HG02610 (cell line): ENCODE data around the gene BOLA3.
A peak's percentile ranks its signal among the peaks of the same experiment; 100 is the strongest.
"Not testable (repeated sequence)": the region's sequence is repeated elsewhere in the genome, so short reads cannot be mapped to it uniquely, and the experiment has no call there.

ENCODE experiments used
- ATAC-seq: cut with Tn5 transposase; IDR thresholded peaks from one replicate; pipeline ENCODE4 v1.9.1; 2021; ENCODE audit warnings: mild to moderate bottlenecking, moderate library complexity; ENCODE audit not compliant: unreplicated experiment

Gene BOLA3, protein sequence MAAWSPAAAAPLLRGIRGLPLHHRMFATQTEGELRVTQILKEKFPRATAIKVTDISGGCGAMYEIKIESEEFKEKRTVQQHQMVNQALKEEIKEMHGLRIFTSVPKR

GRCh38 chr2:74147727-74148456, at the start of gene BOLA3:
TSS of gene BOLA3 (minus strand) at chr2:74147912. CDS start at chr2:74147874, 38 bp downstream.
- peak; percentile 95 for ATAC-seq

DNA sequence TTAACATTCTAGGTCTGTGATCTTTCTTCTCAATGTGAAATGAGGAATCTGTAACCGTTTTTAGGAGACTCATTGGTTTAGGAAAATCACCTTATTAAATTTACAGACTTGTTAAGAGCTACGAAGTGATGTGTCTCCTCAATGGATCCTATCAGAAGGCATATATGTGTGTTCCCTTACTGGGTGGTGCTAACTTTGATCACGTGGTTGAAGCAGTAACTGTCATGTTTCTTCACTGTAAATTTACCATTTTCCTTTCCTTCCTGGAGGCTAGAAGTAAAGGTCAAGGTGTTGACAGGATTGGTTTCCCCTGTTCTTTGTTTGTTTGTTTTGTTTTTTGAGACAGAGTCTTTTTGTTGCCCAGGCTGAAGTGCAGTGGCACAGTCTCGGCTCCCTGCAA, 49.3 kb upstream of the BOLA3 start:
- ATAC-seq, result no peak

DNA sequence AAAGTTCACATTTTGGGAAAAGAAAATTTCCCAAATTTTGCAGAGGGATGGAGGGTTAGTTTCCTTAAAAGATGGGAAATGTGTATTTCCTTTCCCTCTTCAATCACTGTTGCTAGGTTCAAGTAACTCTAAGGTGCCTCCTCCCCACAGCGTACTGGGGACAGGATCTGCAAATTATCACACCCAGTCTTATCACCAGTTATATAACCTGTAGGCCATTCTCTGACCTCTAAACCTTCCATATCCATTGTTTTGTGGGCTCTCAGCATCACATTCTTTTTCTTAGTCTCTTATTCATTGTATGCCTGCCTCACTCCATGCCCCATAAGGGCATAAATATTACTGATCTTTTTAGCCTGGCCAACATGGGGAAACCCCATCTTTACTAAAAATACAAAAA, 47.1 kb upstream of the BOLA3 start:
- no peak for ATAC-seq

DNA sequence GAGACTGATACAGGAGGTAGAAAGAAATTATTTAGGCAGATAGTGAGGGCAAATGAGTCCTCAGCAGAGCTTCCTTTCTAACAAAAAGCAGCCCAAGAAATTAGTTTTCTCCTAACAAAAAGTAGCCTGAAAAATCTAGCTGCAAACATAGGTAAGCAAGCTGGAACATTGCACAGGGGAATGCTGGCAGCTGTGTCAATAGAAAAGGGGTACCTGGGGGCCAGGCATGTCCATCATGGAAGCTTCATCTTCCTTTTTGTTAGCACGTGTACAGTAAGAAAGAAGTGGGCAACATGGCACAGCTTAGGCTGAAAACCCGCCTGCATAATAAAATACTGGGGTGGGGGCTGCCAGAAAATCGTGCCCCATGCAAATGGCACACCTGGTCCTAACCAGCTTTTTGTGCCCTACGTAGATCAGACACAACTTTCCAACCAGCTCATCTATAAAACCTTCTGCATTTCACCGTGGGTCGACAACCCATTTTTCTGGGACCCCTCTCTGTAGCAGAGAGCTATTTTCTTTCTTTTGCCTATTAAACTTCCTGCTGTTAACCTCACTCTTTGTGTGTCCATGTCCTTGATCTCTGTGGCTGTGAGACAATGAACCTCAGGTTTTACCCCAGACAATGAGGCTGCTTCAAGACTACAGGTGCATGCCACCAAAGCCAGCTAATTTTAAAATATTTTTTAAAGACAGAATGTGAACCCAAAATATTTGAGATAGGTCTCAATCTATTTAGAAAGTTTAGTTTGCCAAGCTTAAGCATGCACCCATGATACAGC, 44.1 kb upstream of the BOLA3 start:
- no peak for ATAC-seq

DNA sequence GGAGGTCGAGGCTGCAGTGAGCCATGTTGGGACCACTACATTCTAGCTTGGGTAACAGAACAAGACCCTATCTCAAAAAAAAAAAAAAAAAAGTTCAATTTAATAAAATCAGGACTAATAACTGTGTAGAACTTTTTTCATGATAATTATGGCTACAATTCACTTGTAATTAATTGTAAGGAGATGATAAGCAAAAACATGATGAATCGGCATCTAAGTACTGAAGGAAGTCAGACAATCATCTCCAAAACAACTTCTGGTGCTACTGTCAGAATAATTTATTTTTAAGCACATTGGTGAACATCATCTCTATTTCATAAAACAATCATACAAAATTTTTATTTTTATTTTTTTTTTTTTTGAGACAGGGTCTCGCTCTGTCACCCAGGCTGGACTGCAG, 41.0 kb upstream of the BOLA3 start:
- ATAC-seq, result no peak

GRCh38 chr2:74188018-74188601, 40.4 kb upstream of the BOLA3 start:
- ATAC-seq, result no peak

DNA sequence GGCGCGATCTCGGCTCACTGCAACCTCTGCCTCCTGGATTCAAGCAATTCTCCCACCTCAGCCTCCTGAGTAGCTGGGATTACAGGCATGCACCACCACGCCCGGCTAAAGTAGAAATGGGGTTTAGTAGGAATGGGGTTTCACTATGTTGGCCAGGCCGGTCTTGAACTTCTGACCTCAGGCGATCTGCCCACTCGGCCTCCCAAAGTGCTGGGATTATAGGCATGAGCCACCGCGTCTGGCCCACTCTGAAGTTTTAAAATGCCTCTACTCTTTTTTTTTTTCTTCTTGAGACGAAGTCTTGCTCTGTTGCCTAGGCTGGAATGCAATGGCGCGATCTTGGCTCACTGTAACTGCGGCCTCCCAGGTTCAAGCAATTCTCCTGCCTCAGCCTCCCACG, 39.0 kb upstream of the BOLA3 start:
- not testable (repeated sequence) for ATAC-seq

- ATAC-seq, result peak; percentile 84
Measured at GRCh38 chr2:74186038-74186437, 38.3 kb upstream of the BOLA3 start.

DNA sequence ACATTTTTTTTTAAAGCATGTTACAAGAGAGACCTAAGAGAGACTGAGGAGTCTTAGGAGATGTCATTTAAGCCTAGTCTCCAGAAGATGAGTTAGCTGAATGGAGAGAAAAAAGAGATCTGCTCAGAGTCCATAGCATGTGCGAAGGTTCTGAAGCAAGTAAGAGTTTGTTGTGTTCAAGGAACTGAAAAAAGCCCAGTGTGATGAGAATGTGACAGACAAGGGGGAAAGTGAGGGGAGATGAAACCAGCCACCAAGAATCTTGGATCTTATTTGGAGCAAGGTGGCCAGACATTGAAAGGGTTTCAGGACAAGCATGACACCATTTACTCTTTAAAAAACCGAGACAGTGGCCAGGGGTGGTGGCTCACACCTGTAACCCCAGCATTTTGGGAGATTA, 36.2 kb upstream of the BOLA3 start:
- no peak for ATAC-seq

- ATAC-seq, result peak; percentile 34
Measured at GRCh38 chr2:74181739-74182138, 34.0 kb upstream of the BOLA3 start.

DNA sequence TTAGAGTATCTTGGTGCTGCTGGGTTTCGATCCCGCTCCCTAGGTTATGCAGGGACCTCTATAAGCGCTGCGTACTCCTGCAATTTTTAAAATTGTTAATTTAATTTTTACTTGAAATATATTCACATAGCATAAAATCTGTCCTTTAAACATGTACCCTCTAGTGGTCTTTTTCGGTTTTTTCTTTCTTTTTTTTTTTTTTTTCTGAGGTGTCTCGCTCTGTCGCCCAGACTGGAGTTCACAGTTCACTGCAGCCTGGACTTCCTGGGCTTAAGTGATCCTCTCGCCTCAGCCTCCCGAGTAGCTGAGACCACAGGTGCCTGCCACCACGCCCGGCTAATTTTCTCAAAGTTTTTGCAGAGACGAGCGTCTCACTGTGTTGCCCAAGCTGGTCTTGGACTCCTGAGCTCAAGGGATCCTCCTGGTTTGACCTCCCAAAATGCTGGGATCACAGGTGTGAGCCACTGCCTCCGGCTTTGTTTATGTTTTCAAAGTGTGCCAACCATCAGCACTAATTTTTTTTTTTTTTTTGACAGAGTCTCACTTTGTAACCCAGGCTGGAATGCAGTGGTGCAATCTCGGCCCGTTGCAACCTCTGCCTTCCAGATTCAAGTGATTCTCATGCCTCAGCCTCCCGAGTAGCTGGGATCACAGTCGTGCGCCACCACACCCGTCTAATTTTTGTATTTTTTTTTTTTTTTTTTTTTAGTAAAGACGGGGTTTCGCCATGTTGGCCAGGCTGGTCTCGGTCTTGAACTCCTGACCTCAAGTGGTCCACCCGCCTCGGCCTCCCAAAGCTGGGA, 31.6 kb upstream of the BOLA3 start:
- ATAC-seq, result peak; percentile 0

DNA sequence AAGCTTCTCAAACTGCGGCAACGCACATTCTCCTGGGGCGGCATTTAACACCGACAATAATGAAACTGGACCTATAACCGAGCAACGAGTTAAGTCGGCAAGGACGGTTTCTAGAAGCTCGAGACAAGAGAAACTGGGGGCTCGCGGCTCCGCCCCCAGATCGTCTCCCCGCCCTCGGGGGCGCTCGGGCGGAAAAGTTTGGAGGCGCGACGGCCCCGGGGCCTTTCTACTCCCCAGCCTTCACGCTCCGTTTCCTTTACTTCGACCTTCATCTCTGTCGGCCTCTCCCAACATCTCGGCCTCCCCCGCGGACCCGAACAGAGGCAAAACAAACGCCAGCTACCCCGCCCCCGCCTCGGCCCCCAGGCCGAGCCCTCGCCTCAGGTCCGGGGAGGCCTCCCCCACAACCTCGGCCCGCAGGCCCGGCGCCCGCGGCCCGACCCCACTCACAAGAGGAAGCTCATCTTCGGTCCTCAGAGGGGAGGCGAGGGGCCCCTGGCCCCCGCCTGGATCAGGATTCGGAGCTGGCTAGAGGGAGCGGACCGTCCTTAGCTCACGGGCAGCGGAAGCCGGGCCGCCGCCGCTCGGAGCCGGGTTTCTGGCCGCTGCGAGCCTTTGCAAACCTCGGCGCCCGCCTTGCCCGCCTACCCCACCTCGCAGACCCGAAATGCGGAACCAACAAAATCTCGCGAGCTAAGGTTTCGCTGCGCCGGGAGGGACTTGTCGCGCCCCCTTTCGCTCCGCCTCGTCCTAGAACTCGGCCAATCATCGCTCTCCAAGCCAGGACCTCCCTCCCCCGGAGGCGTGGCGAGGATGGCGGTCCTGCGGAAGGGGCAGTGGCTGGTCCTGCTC, 30.7 kb upstream of the BOLA3 start, which contains the start of gene MOB1A:
Gene MOB1A, minus strand, starts transcription at position 669 of the 852 bp plus-strand sequence. Its CDS starts 205 bp downstream, at position 464.
- peak; percentile 86 for ATAC-seq

DNA sequence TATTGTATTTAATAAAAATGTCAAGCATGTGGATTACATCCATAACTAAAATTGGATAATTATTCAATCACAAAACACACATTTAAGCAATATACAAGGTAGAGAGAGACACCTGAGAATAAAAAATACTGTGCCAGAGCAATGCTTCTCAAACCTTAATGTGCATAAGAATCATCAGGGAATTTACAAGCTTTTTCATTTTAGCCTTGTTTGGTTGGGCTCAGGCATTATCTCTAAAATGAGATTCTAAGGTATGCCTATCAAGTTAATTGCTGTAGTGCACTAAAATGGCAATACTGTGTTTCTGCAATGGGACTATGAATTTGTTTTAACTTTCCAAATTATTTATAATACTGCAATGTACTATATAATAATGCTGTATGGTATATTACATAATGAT, 30.0 kb upstream of the BOLA3 start:
- ATAC-seq, result no peak

DNA sequence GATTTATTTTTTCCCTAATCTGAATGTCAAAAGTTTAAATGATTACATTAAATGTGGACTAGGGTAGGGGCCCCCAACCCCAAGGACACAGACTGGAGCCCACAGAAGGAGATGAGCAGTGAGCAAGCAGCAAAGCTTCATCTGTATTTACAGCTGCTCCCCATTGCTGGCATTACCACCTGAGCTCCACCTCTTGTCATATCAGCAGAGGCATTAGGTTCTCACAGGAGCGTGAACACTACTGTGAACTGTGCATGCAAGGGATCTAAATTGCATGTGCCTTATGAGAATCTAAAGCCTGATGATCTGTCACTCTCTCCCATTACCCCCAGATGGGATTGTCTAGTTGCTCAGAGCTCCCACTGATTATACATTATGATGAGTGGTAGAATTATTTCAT, 27.2 kb upstream of the BOLA3 start:
- no peak for ATAC-seq

DNA sequence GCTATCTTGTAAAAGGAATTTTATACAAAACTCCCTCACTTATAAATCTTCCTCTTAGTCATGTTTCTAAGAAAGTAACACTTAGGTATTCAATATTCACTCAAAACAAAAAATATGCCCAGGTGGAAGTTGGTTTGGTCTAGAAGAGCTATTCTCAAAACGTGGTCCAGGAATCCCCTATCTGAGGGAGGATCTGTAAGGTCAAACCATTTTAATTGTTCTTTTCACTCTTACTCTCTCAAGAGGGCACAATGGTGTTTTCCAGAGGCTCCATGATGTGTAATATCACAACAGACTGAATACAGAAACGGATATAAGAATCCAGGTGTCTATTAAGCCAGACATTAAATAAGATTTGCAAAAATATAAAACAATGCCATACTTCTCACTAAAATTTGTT, 21.0 kb upstream of the BOLA3 start:
- peak; percentile 79 for ATAC-seq

GRCh38 chr2:74164761-74165160, 17.0 kb upstream of the BOLA3 start:
- no peak for ATAC-seq

DNA sequence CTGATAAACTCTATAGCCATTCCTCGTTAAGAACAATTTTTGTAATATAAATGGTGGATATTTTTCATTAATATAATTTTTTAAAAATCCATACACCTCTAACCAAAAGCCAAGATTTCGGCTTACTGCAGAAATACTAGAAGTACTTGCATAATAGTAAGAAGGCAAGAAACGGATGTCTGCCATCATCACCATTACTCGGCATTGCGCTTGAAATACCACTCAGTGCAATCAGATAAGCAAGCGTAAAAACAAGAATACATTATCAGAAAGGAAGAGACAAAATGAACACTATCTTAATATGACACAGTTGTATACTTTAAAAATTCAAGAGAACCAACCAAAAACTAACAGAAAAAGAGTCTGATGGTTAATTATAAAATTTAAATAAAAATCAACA, 15.2 kb upstream of the BOLA3 start:
- no peak for ATAC-seq

DNA sequence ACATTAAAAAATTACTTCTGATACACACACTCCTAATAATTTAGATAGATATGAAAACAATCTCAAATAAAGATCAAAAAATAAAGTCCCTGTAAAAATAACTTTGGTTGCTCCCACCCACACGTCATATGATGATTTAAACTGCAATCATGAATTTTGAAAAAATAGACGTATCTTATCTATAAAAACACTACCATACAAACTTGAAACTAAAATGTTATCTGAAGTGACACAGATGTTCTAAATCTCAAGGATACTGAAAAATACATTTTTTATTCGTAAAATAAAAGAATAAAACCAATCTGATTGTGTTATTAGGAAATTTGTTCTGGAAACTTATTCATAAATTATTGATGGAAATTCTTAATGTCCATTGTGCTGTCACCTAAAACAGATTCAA, 8.1 kb upstream of the BOLA3 start:
- no peak for ATAC-seq

DNA sequence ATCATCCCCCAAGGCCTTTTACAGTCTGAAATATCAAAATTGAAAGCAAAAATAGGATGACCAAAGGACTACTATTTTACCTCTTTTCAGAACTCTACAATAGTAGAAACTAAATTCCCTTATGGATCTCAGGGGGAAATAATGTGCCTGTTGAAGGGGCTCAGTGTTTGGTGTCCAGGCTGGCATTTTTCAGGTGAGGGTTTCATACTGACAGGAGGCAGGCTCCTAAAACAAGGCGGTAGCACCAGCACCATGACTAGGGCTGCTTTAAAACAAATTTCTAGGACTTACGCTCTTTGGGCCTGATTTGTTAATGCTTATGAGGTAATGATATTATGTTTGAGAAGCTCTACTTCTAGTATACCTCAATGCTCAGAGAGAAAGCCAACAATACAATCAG, 5.2 kb upstream of the BOLA3 start:
- ATAC-seq, result no peak
